GM23338 (cell line): ENCODE results near the gene HACE1. TPM values are rescaled to one million over a fixed set of nuclear protein-coding genes. Genes with fewer than 3 reads are reported as not detected.

ENCODE experiments used
- ATAC-seq: fragments of 200-7000 bp; cut with Tn5 transposase; 3 replicates; pipeline ENCODE4 v1.9.1; 2020
- DNase-seq: peaks from one replicate; pipeline ENCODE4 v3.0.0-alpha.2; 2015; ENCODE audit warnings: low spot score
- H2AFZ ChIP-seq: fragments of 200-600 bp; sonication (generic); 2 replicates; pipeline ENCODE4 v1.8.0; 2016; ENCODE audit warnings: antibody characterized with exemption, mild to moderate bottlenecking, moderate library complexity
- H3F3A ChIP-seq: fragments of 200-600 bp; sonication (generic); replicated peaks from 2 replicates; pipeline ENCODE4 v1.8.0; 2017; ENCODE audit warnings: antibody characterized with exemption, mixed run types, low read depth
- H3K27ac ChIP-seq: fragments of 200-600 bp; sonication (generic); 2 replicates; pipeline ENCODE4 v1.6.1; 2016; ENCODE audit warnings: low read depth
- H3K27me3 ChIP-seq: fragments of 200-600 bp; sonication (generic); 2 replicates; pipeline ENCODE4 v1.8.0; 2016; ENCODE audit warnings: mild to moderate bottlenecking, mixed run types, moderate library complexity; ENCODE audit not compliant: insufficient read depth
- H3K36me3 ChIP-seq: fragments of 200-600 bp; sonication (generic); 2 replicates; pipeline ENCODE4 v1.8.0; 2016; ENCODE audit warnings: mild to moderate bottlenecking; ENCODE audit not compliant: insufficient read depth
- H3K4me1 ChIP-seq: fragments of 200-600 bp; sonication (generic); 2 replicates; pipeline ENCODE4 v1.8.0; 2016; ENCODE audit warnings: mild to moderate bottlenecking, moderate library complexity; ENCODE audit not compliant: insufficient read depth
- H3K4me2 ChIP-seq: fragments of 200-600 bp; sonication (generic); 2 replicates; pipeline ENCODE4 v1.7.1; 2017; ENCODE audit warnings: mixed run types
- H3K4me3 ChIP-seq: fragments of 200-600 bp; sonication (generic); 2 replicates; pipeline ENCODE4 v1.6.1; 2016; ENCODE audit warnings: mixed run types
- H3K79me2 ChIP-seq: fragments of 200-600 bp; sonication (generic); replicated peaks from 2 replicates; pipeline ENCODE4 v1.8.0; 2017; ENCODE audit warnings: mild to moderate bottlenecking; ENCODE audit not compliant: insufficient read depth
- H3K9me2 ChIP-seq: fragments of 200-600 bp; sonication (generic); 2 replicates; pipeline ENCODE4 v1.8.0; 2017; ENCODE audit not compliant: insufficient read depth
- H4K20me1 ChIP-seq: fragments of 200-600 bp; sonication (generic); replicated peaks from 2 replicates; pipeline ENCODE4 v1.8.0; 2017; ENCODE audit warnings: mild to moderate bottlenecking; ENCODE audit not compliant: insufficient read depth
- H3K27ac Mint-ChIP-seq: 2 replicates; pipeline ENCODE4 v1.8.0; 2020; ENCODE audit warnings: inconsistent platforms, mild to moderate bottlenecking, moderate library complexity, mixed read lengths
- H3K27me3 Mint-ChIP-seq: 3 replicates; pipeline ENCODE4 v1.8.0; 2022; ENCODE audit warnings: low read depth, mild to moderate bottlenecking, moderate library complexity, mixed read lengths, inconsistent platforms; ENCODE audit not compliant: insufficient read depth, poor library complexity
- H3K36me3 Mint-ChIP-seq: 3 replicates; pipeline ENCODE4 v1.8.0; 2021; ENCODE audit warnings: low read depth, mild to moderate bottlenecking, inconsistent platforms, moderate library complexity, mixed read lengths
- H3K4me1 Mint-ChIP-seq: 3 replicates; pipeline ENCODE4 v1.8.0; 2020; ENCODE audit warnings: mild to moderate bottlenecking, inconsistent platforms, mixed read lengths
- H3K4me3 Mint-ChIP-seq: 3 replicates; pipeline ENCODE4 v1.8.0; 2021; ENCODE audit warnings: moderate library complexity, mild to moderate bottlenecking, inconsistent platforms, mixed read lengths
- H3K9me3 Mint-ChIP-seq: 3 replicates; pipeline ENCODE4 v1.8.0; 2020; ENCODE audit warnings: moderate library complexity, mild to moderate bottlenecking, inconsistent platforms, mixed read lengths
- CREB1 ChIP-seq: fragments of 250-450 bp; sonication (Bioruptor Pico); IDR thresholded peaks from 2 replicates; pipeline ENCODE4 v1.5.0; 2020; ENCODE audit warnings: low read depth, mild to moderate bottlenecking, moderate library complexity
- EZH2 ChIP-seq: fragments of 200-600 bp; sonication (generic); IDR thresholded peaks from one replicate; pipeline ENCODE4 v1.8.0; 2017; ENCODE audit warnings: antibody characterized with exemption, mild to moderate bottlenecking, low read depth; ENCODE audit not compliant: unreplicated experiment
- JUNB ChIP-seq: IDR thresholded peaks from one replicate; pipeline ENCODE4 v1.6.1; 2016; ENCODE audit warnings: antibody characterized with exemption; ENCODE audit not compliant: unreplicated experiment
- NANOG ChIP-seq: IDR thresholded peaks from 2 replicates; pipeline ENCODE4 v1.6.1; 2016; ENCODE audit warnings: antibody characterized with exemption, borderline replicate concordance
- STAT1 ChIP-seq: IDR thresholded peaks from one replicate; pipeline ENCODE4 v1.6.1; 2016; ENCODE audit warnings: antibody characterized with exemption; ENCODE audit not compliant: unreplicated experiment
- ZNF331 ChIP-seq: fragments of 250-450 bp; sonication (Bioruptor Pico); IDR thresholded peaks from 2 replicates; pipeline ENCODE4 v1.5.0; 2020; ENCODE audit warnings: low read depth, mild to moderate bottlenecking, moderate library complexity
- polyA plus RNA-seq: library from polyadenylated mRNA; unstranded; fragments of >200 nt; fragmentation: Nextera tagmentation; extraction: Ambion mirVana; gene quantifications from 2 replicates; pipeline ENCODE4 v1.2.1, GENCODE V29; 2016
- total RNA-seq: library from RNA; depleted of rRNA; stranded (reverse); fragments of >200 nt; shearing (Covaris generic); gene quantifications from 2 replicates; pipeline ENCODE4 v1.2.3, GENCODE V29; 2014
- TF ChIP-seq, protein P1 (sequence below): fragments of 250-450 bp; sonication (Bioruptor Pico); IDR thresholded peaks from 2 replicates; pipeline ENCODE4 v1.5.0; 2020; ENCODE audit warnings: mild to moderate bottlenecking, moderate library complexity

Gene HACE1
- total and polyA plus RNA-seq, 2 experiments from 2014 or later: 8.6 to 28.7 TPM

DNA sequence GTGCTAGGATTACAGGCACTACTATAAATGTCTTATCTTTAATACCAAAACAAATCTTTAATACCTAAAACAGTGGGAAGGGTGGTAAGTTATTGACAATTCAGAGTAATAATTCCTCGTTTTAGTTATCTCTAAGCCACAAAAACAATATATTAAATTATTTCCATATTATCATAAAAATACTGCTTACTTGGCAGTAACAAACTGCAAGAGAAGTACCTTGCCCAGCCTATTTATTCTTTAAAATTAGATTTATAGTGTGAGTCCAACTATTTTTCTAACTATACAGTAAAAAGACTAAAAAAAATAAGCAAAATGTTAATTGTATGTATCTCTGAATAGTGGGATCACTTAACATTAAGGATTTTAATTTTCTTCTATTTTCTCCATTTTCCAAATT lies 123.2 kb downstream of the HACE1 start:
- H3K36me3 Mint-ChIP-seq: peaks cover 13% of the 10 kb centered on the region; the same call in 2 of the 3 replicates
- no peak overlapping the region for H3K27ac Mint-ChIP-seq
- no peak overlapping the region for H3K4me3 Mint-ChIP-seq
- DNase-seq (no peak), ATAC-seq (no peak)
- no peaks in the 10 kb centered on the region for H3K4me1 Mint-ChIP-seq
- no peaks in the 10 kb centered on the region; the same call in 1 of the 2 replicates for H3K79me2 ChIP-seq
- no peaks in the 10 kb centered on the region for H4K20me1 ChIP-seq
- H3K27ac ChIP-seq: no peak overlapping the region
- H3K36me3 ChIP-seq: no peaks in the 10 kb centered on the region
- no peaks in the 10 kb centered on the region for H3K4me1 ChIP-seq
- H3K9me3 Mint-ChIP-seq: peaks cover 4% of the 10 kb centered on the region; the same call in 2 of the 3 replicates
- H2AFZ ChIP-seq: no peak overlapping the region
- TF ChIP-seq, protein P1, sequence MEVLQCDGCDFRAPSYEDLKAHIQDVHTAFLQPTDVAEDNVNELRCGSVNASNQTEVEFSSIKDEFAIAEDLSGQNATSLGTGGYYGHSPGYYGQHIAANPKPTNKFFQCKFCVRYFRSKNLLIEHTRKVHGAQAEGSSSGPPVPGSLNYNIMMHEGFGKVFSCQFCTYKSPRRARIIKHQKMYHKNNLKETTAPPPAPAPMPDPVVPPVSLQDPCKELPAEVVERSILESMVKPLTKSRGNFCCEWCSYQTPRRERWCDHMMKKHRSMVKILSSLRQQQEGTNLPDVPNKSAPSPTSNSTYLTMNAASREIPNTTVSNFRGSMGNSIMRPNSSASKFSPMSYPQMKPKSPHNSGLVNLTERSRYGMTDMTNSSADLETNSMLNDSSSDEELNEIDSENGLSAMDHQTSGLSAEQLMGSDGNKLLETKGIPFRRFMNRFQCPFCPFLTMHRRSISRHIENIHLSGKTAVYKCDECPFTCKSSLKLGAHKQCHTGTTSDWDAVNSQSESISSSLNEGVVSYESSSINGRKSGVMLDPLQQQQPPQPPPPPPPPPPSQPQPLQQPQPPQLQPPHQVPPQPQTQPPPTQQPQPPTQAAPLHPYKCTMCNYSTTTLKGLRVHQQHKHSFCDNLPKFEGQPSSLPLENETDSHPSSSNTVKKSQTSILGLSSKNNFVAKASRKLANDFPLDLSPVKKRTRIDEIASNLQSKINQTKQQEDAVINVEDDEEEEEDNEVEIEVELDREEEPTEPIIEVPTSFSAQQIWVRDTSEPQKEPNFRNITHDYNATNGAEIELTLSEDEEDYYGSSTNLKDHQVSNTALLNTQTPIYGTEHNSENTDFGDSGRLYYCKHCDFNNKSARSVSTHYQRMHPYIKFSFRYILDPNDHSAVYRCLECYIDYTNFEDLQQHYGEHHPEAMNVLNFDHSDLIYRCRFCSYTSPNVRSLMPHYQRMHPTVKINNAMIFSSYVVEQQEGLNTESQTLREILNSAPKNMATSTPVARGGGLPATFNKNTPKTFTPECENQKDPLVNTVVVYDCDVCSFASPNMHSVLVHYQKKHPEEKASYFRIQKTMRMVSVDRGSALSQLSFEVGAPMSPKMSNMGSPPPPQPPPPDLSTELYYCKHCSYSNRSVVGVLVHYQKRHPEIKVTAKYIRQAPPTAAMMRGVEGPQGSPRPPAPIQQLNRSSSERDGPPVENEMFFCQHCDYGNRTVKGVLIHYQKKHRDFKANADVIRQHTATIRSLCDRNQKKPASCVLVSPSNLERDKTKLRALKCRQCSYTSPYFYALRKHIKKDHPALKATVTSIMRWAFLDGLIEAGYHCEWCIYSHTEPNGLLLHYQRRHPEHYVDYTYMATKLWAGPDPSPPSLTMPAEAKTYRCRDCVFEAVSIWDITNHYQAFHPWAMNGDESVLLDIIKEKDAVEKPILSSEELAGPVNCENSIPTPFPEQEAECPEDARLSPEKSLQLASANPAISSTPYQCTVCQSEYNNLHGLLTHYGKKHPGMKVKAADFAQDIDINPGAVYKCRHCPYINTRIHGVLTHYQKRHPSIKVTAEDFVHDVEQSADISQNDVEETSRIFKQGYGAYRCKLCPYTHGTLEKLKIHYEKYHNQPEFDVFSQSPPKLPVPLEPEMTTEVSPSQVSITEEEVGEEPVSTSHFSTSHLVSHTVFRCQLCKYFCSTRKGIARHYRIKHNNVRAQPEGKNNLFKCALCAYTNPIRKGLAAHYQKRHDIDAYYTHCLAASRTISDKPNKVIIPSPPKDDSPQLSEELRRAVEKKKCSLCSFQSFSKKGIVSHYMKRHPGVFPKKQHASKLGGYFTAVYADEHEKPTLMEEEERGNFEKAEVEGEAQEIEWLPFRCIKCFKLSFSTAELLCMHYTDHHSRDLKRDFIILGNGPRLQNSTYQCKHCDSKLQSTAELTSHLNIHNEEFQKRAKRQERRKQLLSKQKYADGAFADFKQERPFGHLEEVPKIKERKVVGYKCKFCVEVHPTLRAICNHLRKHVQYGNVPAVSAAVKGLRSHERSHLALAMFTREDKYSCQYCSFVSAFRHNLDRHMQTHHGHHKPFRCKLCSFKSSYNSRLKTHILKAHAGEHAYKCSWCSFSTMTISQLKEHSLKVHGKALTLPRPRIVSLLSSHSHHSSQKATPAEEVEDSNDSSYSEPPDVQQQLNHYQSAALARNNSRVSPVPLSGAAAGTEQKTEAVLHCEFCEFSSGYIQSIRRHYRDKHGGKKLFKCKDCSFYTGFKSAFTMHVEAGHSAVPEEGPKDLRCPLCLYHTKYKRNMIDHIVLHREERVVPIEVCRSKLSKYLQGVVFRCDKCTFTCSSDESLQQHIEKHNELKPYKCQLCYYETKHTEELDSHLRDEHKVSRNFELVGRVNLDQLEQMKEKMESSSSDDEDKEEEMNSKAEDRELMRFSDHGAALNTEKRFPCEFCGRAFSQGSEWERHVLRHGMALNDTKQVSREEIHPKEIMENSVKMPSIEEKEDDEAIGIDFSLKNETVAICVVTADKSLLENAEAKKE (CRISPR knock-in tag): no peak
- TF ChIP-seq ZNF331 (CRISPR knock-in tag) (no peak), NANOG (no peak), CREB1 (CRISPR knock-in tag) (no peak), JUNB (no peak), EZH2 (no peak), STAT1 (no peak)
- H3F3A ChIP-seq: no peaks in the 10 kb centered on the region
- H3K4me2 ChIP-seq: no peak overlapping the region
- no peaks in the 10 kb centered on the region for H3K27me3 ChIP-seq
- peaks cover 5% of the 10 kb centered on the region for H3K27me3 Mint-ChIP-seq
- no peak overlapping the region for H3K4me3 ChIP-seq
- no peaks in the 10 kb centered on the region for H3K9me2 ChIP-seq

DNA sequence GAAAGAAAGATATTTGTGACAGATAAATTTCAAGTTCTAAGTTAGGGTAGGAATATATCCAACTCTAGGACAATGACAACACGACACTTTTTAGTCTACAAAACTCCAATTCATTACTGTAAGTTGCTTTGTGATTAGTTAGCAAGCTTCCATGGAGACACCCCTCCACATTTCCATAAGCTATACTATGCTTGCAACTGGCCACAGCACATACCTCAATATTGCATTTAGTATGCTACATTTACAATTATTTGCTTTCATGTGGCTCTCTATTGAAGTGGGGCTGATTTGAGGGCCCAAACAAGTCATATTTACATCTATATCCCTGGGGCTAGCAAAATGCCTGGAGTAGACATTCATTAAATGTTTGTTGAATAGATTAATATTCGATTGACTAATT lies 129.3 kb downstream of the HACE1 start:
- Histone ChIP-seq H4K20me1 (no peaks in the 10 kb centered on the region), H3K4me1 (peaks cover 11% of the 10 kb centered on the region), H3K79me2 (no peaks in the 10 kb centered on the region), H3K9me2 (no peaks in the 10 kb centered on the region), H3K36me3 (no peaks in the 10 kb centered on the region; the same call in 1 of the 2 replicates), H2AFZ (no peak overlapping the region), H3K27ac (peak overlapping the region; percentile 53; the same call in 1 of the 2 replicates), H3K27me3 (no peaks in the 10 kb centered on the region), H3F3A (no peaks in the 10 kb centered on the region), H3K4me2 (no peak overlapping the region), H3K4me3 (no peak overlapping the region)
- H3K27ac Mint-ChIP-seq: no peak overlapping the region
- DNase-seq (no peak), ATAC-seq (no peak)
- H3K9me3 Mint-ChIP-seq: no peaks in the 10 kb centered on the region
- H3K4me1 Mint-ChIP-seq: peaks cover 11% of the 10 kb centered on the region; the same call in 2 of the 3 replicates
- peaks cover 2% of the 10 kb centered on the region for H3K27me3 Mint-ChIP-seq
- H3K4me3 Mint-ChIP-seq: no peak overlapping the region
- H3K36me3 Mint-ChIP-seq: no peaks in the 10 kb centered on the region; the same call in 2 of the 3 replicates
- TF ChIP-seq JUNB: no peak
- TF ChIP-seq, protein P1 (CRISPR knock-in tag): no peak
- no peak for TF ChIP-seq EZH2
